H1 (cell line): Measurements from ENCODE around the gene GDNF. TPM values are rescaled to one million over a fixed set of nuclear protein-coding genes. Genes with fewer than 3 reads are reported as not detected.

Experiments
- ASH2L ChIP-seq: fragments of 200-600, 300-600 bp; sonication (generic); IDR thresholded peaks from one replicate; pipeline ENCODE4 v1.7.1; 2017; ENCODE audit warnings: low read length
- BRCA1 ChIP-seq: IDR thresholded peaks from 2 replicates; pipeline ENCODE4 v1.6.1; 2012; ENCODE audit warnings: low read depth, low read length, improper control_type of control experiment
- CBX5 ChIP-seq: fragments of 300-800, 300-1000 bp; sonication (generic); IDR thresholded peaks from 2 replicates; pipeline ENCODE4 v1.7.1; 2016; ENCODE audit warnings: antibody characterized with exemption, low read length, low read depth
- CEBPB ChIP-seq: IDR thresholded peaks from 2 replicates; pipeline ENCODE4 v1.6.1; 2012; ENCODE audit warnings: low read depth, low read length
- CHD1 ChIP-seq: IDR thresholded peaks from 2 replicates; pipeline ENCODE4 v1.6.1; 2012; ENCODE audit warnings: low read depth, low read length, improper control_type of control experiment
- CREB1 ChIP-seq: IDR thresholded peaks from 2 replicates; pipeline ENCODE4 v1.6.1; 2012; ENCODE audit warnings: inconsistent platforms
- CTBP2 ChIP-seq: IDR thresholded peaks from 2 replicates; pipeline ENCODE4 v1.7.0; 2011; ENCODE audit warnings: borderline replicate concordance, mild to moderate bottlenecking, moderate library complexity, mixed read lengths, low read length; ENCODE audit not compliant: insufficient read depth, insufficient read length
- EGR1 ChIP-seq: IDR thresholded peaks from 2 replicates; pipeline ENCODE4 v1.6.1; 2011; ENCODE audit warnings: low read depth, low read length, borderline replicate concordance
- HDAC2 ChIP-seq, 2 experiments: fragments of 300-600 bp in 1 of 2; sonication (generic) in 1 of 2; IDR thresholded peaks; 2 replicates each; pipeline ENCODE4 v1.6.1; 2011 to 2012; ENCODE audit warnings: low read depth in 2 of 2, low read length in 2 of 2, mild to moderate bottlenecking in 2 of 2, moderate library complexity in 2 of 2, borderline replicate concordance in 1 of 2, inconsistent platforms in 1 of 2
- KDM1A ChIP-seq: fragments of 200-600, 300-600 bp; sonication (generic); IDR thresholded peaks from 2 replicates; pipeline ENCODE4 v1.7.1; 2016; ENCODE audit warnings: mild to moderate bottlenecking, low read length, borderline replicate concordance
- KDM5A ChIP-seq: fragments of 200-600 bp; IDR thresholded peaks from 2 replicates; pipeline ENCODE4 v1.7.1; 2012; ENCODE audit warnings: mild to moderate bottlenecking, low read length, inconsistent platforms, mixed read lengths
- MAFK ChIP-seq: IDR thresholded peaks from 2 replicates; pipeline ENCODE4 v1.6.1; 2012; ENCODE audit warnings: low read depth, mild to moderate bottlenecking, improper control_type of control experiment, low read length
- MAX ChIP-seq: IDR thresholded peaks from 2 replicates; pipeline ENCODE4 v1.6.1; 2012; ENCODE audit warnings: inconsistent platforms
- PHF8 ChIP-seq: fragments of 200-600 bp; sonication (generic); conservative IDR thresholded peaks from 2 replicates; pipeline ENCODE4 v1.7.1; 2012; ENCODE audit warnings: low read depth, mild to moderate bottlenecking, inconsistent platforms, low read length, moderate library complexity
- POU5F1 ChIP-seq: IDR thresholded peaks from 2 replicates; pipeline ENCODE4 v1.6.1; 2011; ENCODE audit warnings: low read depth, mild to moderate bottlenecking, low read length, moderate library complexity
- RFX5 ChIP-seq: IDR thresholded peaks from 2 replicates; pipeline ENCODE4 v1.6.1; 2011; ENCODE audit warnings: low read depth, low read length, improper control_type of control experiment, borderline replicate concordance
- SIN3A ChIP-seq, 2 experiments: IDR thresholded peaks in 1 of 2; conservative IDR thresholded peaks in 1 of 2; 2 replicates each; pipeline ENCODE4 v1.6.1; 2011 to 2012; ENCODE audit warnings: low read length in 2 of 2, improper control_type of control experiment in 1 of 2, low read depth in 1 of 2, mild to moderate bottlenecking in 1 of 2
- SIX5 ChIP-seq: IDR thresholded peaks from 2 replicates; pipeline ENCODE4 v1.6.1; 2011; ENCODE audit warnings: mild to moderate bottlenecking, low read depth, low read length
- SP4 ChIP-seq: IDR thresholded peaks from 2 replicates; pipeline ENCODE4 v1.6.1; 2012; ENCODE audit warnings: low read length, inconsistent platforms
- SUZ12 ChIP-seq: fragments of 200-600 bp; sonication (generic); IDR thresholded peaks from 2 replicates; pipeline ENCODE4 v1.6.1; 2012; ENCODE audit warnings: mild to moderate bottlenecking, inconsistent platforms, low read length, moderate library complexity, mixed read lengths
- TAF1 ChIP-seq: IDR thresholded peaks from 2 replicates; pipeline ENCODE4 v1.6.1; 2011; ENCODE audit warnings: mild to moderate bottlenecking, low read depth, low read length
- TAF7 ChIP-seq: optimal IDR thresholded peaks from 2 replicates; pipeline ENCODE3; 2011; ENCODE audit warnings: low read depth, mild to moderate bottlenecking, inconsistent platforms, low read length, moderate library complexity, borderline replicate concordance
- TBP ChIP-seq: IDR thresholded peaks from 2 replicates; pipeline ENCODE4 v1.6.1; 2011; ENCODE audit warnings: low read depth, low read length, improper control_type of control experiment
- TEAD4 ChIP-seq: IDR thresholded peaks from 2 replicates; pipeline ENCODE4 v1.6.1; 2012; ENCODE audit warnings: low read depth, low read length, inconsistent platforms, mixed read lengths
- ZNF274 ChIP-seq: IDR thresholded peaks from 2 replicates; pipeline ENCODE4 v1.7.0; 2012; ENCODE audit warnings: low read length, borderline replicate concordance; ENCODE audit errors: extremely low read depth
- polyA plus RNA-seq, 7 experiments: library from polyadenylated mRNA; depleted of rRNA in 3 of 7; stranded (reverse) in 5 of 7; unstranded in 2 of 7; fragments of >200 nt in 5 of 7; fragments of 200-250 nt in 2 of 7; gene quantifications; 1 replicate in 5 of 7; 2 replicates in 1 of 7; 4 replicates in 1 of 7; pipeline versions ENCODE4 v1.2.1 to v1.2.3, GENCODE V29; 2011 to 2013; ENCODE audit warnings: missing spikeins in 2 of 7, mixed read lengths in 2 of 7
- total RNA-seq: library from RNA; stranded (reverse); fragmentation: NEBNext Ultra II Directional; extraction: Animal tissue kit (Norgen Biotek cat#: 25700); gene quantifications from 2 replicates; pipeline ENCODE4 v1.2.1, GENCODE V29; 2021

The GDNF gene
- total and polyA plus RNA-seq, 2 of the 8 experiments (the other 6 are each of a cell fraction or from before 2014, with no cell fraction given) = 0.15 to 2.0 TPM

GRCh38 chr5:37836592-37837413 lies 3.0 kb downstream of the GDNF start (continued):
- TF ChIP-seq TBP (no peak), EGR1 (no peak), ASH2L (peak; percentile 41), CTBP2 (no peak), SIN3A (conservative IDR thresholded peaks at IDR 0.05 in 1 of 2, IDR thresholded peaks at IDR 0.05 in 1 of 2; ENCODE audit: low read depth in 1 of 2, low read length in 2 of 2) (no peak), ZNF274 (no peak), TAF1 (no peak), PHF8 (0 out of 2 replicates have a peak, but pooled peaks have one; percentile 26), HDAC2 (IDR thresholded peaks at IDR 0.05; ENCODE audit: borderline replicate concordance in 1 of 2, low read depth in 2 of 2, low read length in 2 of 2) (peak in 1 of 2 experiments; percentile 78; a peak in 1 of 4 replicates), CEBPB (no peak), TAF7 (no peak), SUZ12 (peak; percentile 68; the same call in 1 of the 2 replicates), POU5F1 (no peak), MAFK (no peak), RFX5 (no peak), CHD1 (no peak), SIX5 (no peak), CREB1 (peak; percentile 40; the same call in 1 of the 2 replicates), TEAD4 (no peak), CBX5 (no peak), KDM1A (no peak), MAX (peak; percentile 94), BRCA1 (no peak), SP4 (no peak), KDM5A (no peak)
